DOHH2 (cell line): ENCODE data around the gene COL2A1.

Source experiments
- H3F3A ChIP-seq: fragments of 200-600 bp; sonication (generic), shearing (Covaris generic); 2 replicates; pipeline ENCODE4 v1.6.0; 2016; ENCODE audit warnings: antibody characterized with exemption, mild to moderate bottlenecking; ENCODE audit not compliant: control insufficient read depth, insufficient read depth
- H3K27ac ChIP-seq: fragments of 200-600 bp; sonication (generic); 2 replicates; pipeline ENCODE4 v1.5.1; 2014; ENCODE audit warnings: low read depth, mild to moderate bottlenecking, low read length, moderate library complexity
- H3K27me3 ChIP-seq: fragments of 200-600 bp; sonication (generic); 2 replicates; pipeline ENCODE4 v1.6.1; 2014; ENCODE audit warnings: mild to moderate bottlenecking, low read length, mixed read lengths; ENCODE audit not compliant: control insufficient read depth
- H3K36me3 ChIP-seq: fragments of 200-600 bp; sonication (generic); 2 replicates; pipeline ENCODE4 v1.6.1; 2014; ENCODE audit warnings: mild to moderate bottlenecking, low read length, moderate library complexity, mixed read lengths; ENCODE audit not compliant: control insufficient read depth
- H3K4me1 ChIP-seq: fragments of 200-600 bp; sonication (generic); 2 replicates; pipeline ENCODE4 v1.6.1; 2014; ENCODE audit warnings: mild to moderate bottlenecking, low read length, mixed read lengths; ENCODE audit not compliant: control insufficient read depth
- H3K4me2 ChIP-seq: fragments of 200-600 bp; sonication (generic); 2 replicates; pipeline ENCODE4 v1.6.0; 2014; ENCODE audit warnings: mild to moderate bottlenecking, low read length, moderate library complexity
- H3K4me3 ChIP-seq: fragments of 200-600 bp; sonication (generic); 2 replicates; pipeline ENCODE4 v1.5.1; 2014; ENCODE audit warnings: mild to moderate bottlenecking, low read length, mixed read lengths
- H3K79me2 ChIP-seq: fragments of 200-600 bp; sonication (generic); 2 replicates; pipeline ENCODE4 v1.6.1; 2014; ENCODE audit warnings: mild to moderate bottlenecking, low read length, mixed read lengths; ENCODE audit not compliant: control insufficient read depth
- H3K9me2 ChIP-seq: fragments of 200-600 bp; sonication (generic); replicated peaks from 2 replicates; pipeline ENCODE4 v1.6.1; 2014; ENCODE audit warnings: mild to moderate bottlenecking, low read length, mixed read lengths; ENCODE audit not compliant: control insufficient read depth
- H3K9me3 ChIP-seq: fragments of 200-600 bp; sonication (generic); 2 replicates; pipeline ENCODE4 v1.6.1; 2014; ENCODE audit warnings: antibody characterized with exemption, low read length, mixed read lengths; ENCODE audit not compliant: control insufficient read depth, insufficient read depth
- H4K20me1 ChIP-seq: fragments of 200-600 bp; sonication (generic); 2 replicates; pipeline ENCODE4 v1.6.0; 2014; ENCODE audit warnings: low read depth, mild to moderate bottlenecking, antibody characterized with exemption, low read length, moderate library complexity; ENCODE audit not compliant: control insufficient read depth, insufficient read depth
- EZH2phosphoT487 ChIP-seq: fragments of 200-600 bp; sonication (generic); IDR thresholded peaks from 2 replicates; pipeline ENCODE4 v1.6.1; 2017; ENCODE audit warnings: borderline replicate concordance, mild to moderate bottlenecking, antibody characterized with exemption, low read length, moderate library complexity, mixed read lengths
- TF ChIP-seq, protein P1 (sequence below): fragments of 200-600 bp; sonication (generic); IDR thresholded peaks from one replicate; pipeline ENCODE4 v1.5.1; 2014; ENCODE audit warnings: antibody characterized with exemption, mild to moderate bottlenecking, low read depth, low read length; ENCODE audit not compliant: poor library complexity, severe bottlenecking

Gene COL2A1

DNA sequence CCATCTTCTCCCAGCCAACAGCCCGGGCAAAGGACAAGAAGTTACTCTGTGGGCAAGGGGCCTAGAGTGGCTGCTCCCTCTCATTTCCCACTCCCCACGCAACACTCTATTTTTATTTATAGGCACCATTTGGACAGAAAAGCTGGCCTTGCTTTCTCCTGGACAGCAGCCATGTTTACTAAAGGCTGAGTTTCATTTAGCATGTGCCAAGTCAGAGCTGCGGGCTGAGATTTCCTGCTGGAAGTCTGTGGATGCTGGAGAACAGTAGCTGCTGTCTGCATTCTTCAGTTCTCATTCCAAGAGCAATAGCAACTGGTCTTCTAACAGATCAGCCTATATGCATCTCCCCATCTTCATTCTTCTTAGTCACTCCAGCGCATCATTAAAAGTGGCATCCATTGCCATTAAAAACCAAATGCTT is 8.3 kb downstream of the COL2A1 start:
- peaks cover 33% of the 10 kb centered on the region for H3K27me3 ChIP-seq
- no peaks in the 10 kb centered on the region for H3K9me2 ChIP-seq
- H4K20me1 ChIP-seq = no peaks in the 10 kb centered on the region
- no peak overlapping the region for H3K4me3 ChIP-seq
- H3K27ac ChIP-seq = no peak overlapping the region
- no peaks in the 10 kb centered on the region for H3K36me3 ChIP-seq
- TF ChIP-seq EZH2phosphoT487 = no peak
- TF ChIP-seq, protein P1, sequence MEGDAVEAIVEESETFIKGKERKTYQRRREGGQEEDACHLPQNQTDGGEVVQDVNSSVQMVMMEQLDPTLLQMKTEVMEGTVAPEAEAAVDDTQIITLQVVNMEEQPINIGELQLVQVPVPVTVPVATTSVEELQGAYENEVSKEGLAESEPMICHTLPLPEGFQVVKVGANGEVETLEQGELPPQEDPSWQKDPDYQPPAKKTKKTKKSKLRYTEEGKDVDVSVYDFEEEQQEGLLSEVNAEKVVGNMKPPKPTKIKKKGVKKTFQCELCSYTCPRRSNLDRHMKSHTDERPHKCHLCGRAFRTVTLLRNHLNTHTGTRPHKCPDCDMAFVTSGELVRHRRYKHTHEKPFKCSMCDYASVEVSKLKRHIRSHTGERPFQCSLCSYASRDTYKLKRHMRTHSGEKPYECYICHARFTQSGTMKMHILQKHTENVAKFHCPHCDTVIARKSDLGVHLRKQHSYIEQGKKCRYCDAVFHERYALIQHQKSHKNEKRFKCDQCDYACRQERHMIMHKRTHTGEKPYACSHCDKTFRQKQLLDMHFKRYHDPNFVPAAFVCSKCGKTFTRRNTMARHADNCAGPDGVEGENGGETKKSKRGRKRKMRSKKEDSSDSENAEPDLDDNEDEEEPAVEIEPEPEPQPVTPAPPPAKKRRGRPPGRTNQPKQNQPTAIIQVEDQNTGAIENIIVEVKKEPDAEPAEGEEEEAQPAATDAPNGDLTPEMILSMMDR = no peak
- no peaks in the 10 kb centered on the region for H3K9me3 ChIP-seq
- H3K4me2 ChIP-seq = no peak overlapping the region
- no peaks in the 10 kb centered on the region for H3K79me2 ChIP-seq
- H3K4me1 ChIP-seq = peaks cover 3% of the 10 kb centered on the region
- H3F3A ChIP-seq = no peaks in the 10 kb centered on the region

DNA sequence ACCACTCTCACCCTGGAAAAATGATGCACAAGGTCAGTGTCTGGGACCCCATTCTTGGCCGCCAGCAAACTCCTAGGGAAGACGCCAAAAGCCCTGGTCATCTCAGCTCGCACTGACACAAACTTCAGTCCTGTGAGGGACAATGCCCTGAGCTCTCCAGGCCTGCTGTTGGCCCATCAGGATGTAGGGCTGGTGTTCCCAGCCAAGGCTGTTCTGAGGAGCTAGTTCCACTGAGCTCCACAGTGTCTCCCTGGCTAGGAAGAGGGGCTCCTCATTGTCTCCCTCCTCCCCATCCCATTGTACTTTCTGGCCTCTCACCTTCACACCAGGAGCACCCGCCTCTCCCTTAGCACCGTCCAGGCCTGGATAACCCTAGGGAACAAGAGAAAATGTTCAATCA is 10.8 kb downstream of the COL2A1 start:
- H3K4me3 ChIP-seq = no peak overlapping the region
- no peaks in the 10 kb centered on the region for H4K20me1 ChIP-seq
- H3K4me2 ChIP-seq = no peak overlapping the region
- no peaks in the 10 kb centered on the region for H3K9me2 ChIP-seq
- no peaks in the 10 kb centered on the region for H3K36me3 ChIP-seq
- H3F3A ChIP-seq = peaks cover 4% of the 10 kb centered on the region; the same call in 1 of the 2 replicates
- H3K4me1 ChIP-seq = peaks cover 21% of the 10 kb centered on the region
- no peaks in the 10 kb centered on the region for H3K79me2 ChIP-seq
- H3K27ac ChIP-seq = no peak overlapping the region
- peaks cover 19% of the 10 kb centered on the region for H3K27me3 ChIP-seq
- no peak for TF ChIP-seq EZH2phosphoT487
- TF ChIP-seq, protein P1 = no peak
- H3K9me3 ChIP-seq = no peaks in the 10 kb centered on the region

DNA sequence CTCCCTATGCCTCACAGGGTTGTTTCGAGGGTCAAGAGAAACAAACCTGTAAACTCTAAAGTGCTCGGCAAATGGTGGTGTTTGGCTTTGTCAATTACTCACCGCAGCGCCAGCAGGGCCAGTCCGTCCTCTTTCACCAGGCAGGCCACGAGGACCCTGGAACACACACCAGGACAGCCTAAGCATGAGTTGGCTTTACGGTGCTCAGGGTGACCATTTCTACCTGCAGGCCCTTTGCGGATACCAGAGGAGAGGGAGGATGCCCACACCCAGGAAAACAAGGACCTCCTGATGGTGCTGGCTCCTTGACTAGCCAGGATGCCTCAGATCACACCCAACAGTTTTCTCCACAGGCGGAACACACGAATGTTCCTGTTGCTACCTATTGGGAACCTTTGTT is 11.5 kb downstream of the COL2A1 start:
- Histone ChIP-seq H3K4me2 (no peak overlapping the region), H3F3A (peaks cover 4% of the 10 kb centered on the region; the same call in 1 of the 2 replicates), H3K9me2 (no peaks in the 10 kb centered on the region), H4K20me1 (no peaks in the 10 kb centered on the region), H3K27me3 (peaks cover 14% of the 10 kb centered on the region), H3K4me3 (no peak overlapping the region), H3K36me3 (no peaks in the 10 kb centered on the region), H3K79me2 (no peaks in the 10 kb centered on the region), H3K27ac (no peak overlapping the region), H3K9me3 (no peaks in the 10 kb centered on the region), H3K4me1 (peaks cover 21% of the 10 kb centered on the region)
- no peak for TF ChIP-seq EZH2phosphoT487
- TF ChIP-seq, protein P1 = no peak
